Loucy (cell line): ENCODE data around the gene MON1A.

Source experiments
- H2AFZ ChIP-seq: fragments of 200-600 bp; sonication (generic); 2 replicates; pipeline ENCODE4 v1.6.0; 2016; ENCODE audit warnings: antibody characterized with exemption, mild to moderate bottlenecking, low read length, moderate library complexity
- H3F3A ChIP-seq: fragments of 200-600 bp; 2 replicates; pipeline ENCODE4 v1.6.0; 2016; ENCODE audit warnings: antibody characterized with exemption, low read depth, mild to moderate bottlenecking
- H3K27me3 ChIP-seq: fragments of 200-600 bp; sonication (generic); 2 replicates; pipeline ENCODE4 v1.6.1; 2014; ENCODE audit warnings: low read length, mild to moderate bottlenecking; ENCODE audit not compliant: insufficient read depth, poor library complexity, severe bottlenecking
- H3K36me3 ChIP-seq: fragments of 200-600 bp; sonication (generic); 2 replicates; pipeline ENCODE4 v1.6.1; 2016; ENCODE audit warnings: low read length; ENCODE audit not compliant: insufficient read depth
- H3K4me1 ChIP-seq: fragments of 200-600 bp; sonication (generic); 2 replicates; pipeline ENCODE4 v1.5.1; 2014; ENCODE audit warnings: low read length, mild to moderate bottlenecking; ENCODE audit not compliant: insufficient read depth, poor library complexity, severe bottlenecking
- H3K4me2 ChIP-seq: fragments of 200-600 bp; sonication (generic); 2 replicates; pipeline ENCODE4 v1.6.0; 2014; ENCODE audit warnings: antibody characterized with exemption, low read length, low read depth, mild to moderate bottlenecking; ENCODE audit not compliant: poor library complexity, severe bottlenecking
- H3K4me3 ChIP-seq: fragments of 200-600 bp; sonication (generic); 2 replicates; pipeline ENCODE4 v1.5.1; 2014; ENCODE audit warnings: low read length, mild to moderate bottlenecking, mixed read lengths; ENCODE audit not compliant: poor library complexity, severe bottlenecking
- H3K79me2 ChIP-seq: fragments of 200-600 bp; sonication (generic); 2 replicates; pipeline ENCODE4 v1.6.1; 2014; ENCODE audit warnings: low read length; ENCODE audit not compliant: insufficient read depth
- H3K9ac ChIP-seq: fragments of 200-600 bp; sonication (generic); 2 replicates; pipeline ENCODE4 v1.6.0; 2014; ENCODE audit warnings: mild to moderate bottlenecking, low read depth, low read length, moderate library complexity; ENCODE audit not compliant: poor library complexity, severe bottlenecking
- H3K9me2 ChIP-seq: fragments of 200-600 bp; sonication (generic); replicated peaks from 2 replicates; pipeline ENCODE4 v1.6.1; 2016; ENCODE audit warnings: low read depth, low read length, mixed read lengths
- H3K9me3 ChIP-seq: fragments of 200-600 bp; sonication (generic); 2 replicates; pipeline ENCODE4 v1.6.1; 2014; ENCODE audit warnings: mild to moderate bottlenecking, antibody characterized with exemption, low read length, low read depth; ENCODE audit not compliant: insufficient read depth
- H4K20me1 ChIP-seq: fragments of 200-600 bp; sonication (generic); 2 replicates; pipeline ENCODE4 v1.6.0; 2014; ENCODE audit warnings: antibody characterized with exemption, low read length, mild to moderate bottlenecking; ENCODE audit not compliant: insufficient read depth, poor library complexity, severe bottlenecking
- CTCF ChIP-seq: fragments of 200-600 bp; sonication (generic); conservative IDR thresholded peaks from 2 replicates; pipeline ENCODE4 v1.5.1; 2014; ENCODE audit warnings: mild to moderate bottlenecking, antibody characterized with exemption, low read length
- EZH2phosphoT487 ChIP-seq: fragments of 200-600 bp; IDR thresholded peaks from 2 replicates; pipeline ENCODE4 v1.6.1; 2018; ENCODE audit warnings: antibody characterized with exemption, mild to moderate bottlenecking, moderate library complexity, borderline replicate concordance

MON1A gene

GRCh38 chr3:49927798-49928197 is 1.8 kb downstream of the MON1A start:
- no peak overlapping the region for H2AFZ ChIP-seq
- H3K4me1 ChIP-seq: peaks cover 27% of the 10 kb centered on the region
- peak overlapping the region; percentile 68 for H3K9ac ChIP-seq
- H3K36me3 ChIP-seq: no peaks in the 10 kb centered on the region
- no peak overlapping the region for H3K4me3 ChIP-seq
- no peaks in the 10 kb centered on the region for H3K27me3 ChIP-seq
- no peak for TF ChIP-seq CTCF
- no peak for TF ChIP-seq EZH2phosphoT487
- H3K4me2 ChIP-seq: peak overlapping the region; percentile 82
- no peaks in the 10 kb centered on the region for H3K9me3 ChIP-seq
- H3K9me2 ChIP-seq: no peaks in the 10 kb centered on the region
- no peaks in the 10 kb centered on the region for H4K20me1 ChIP-seq
- H3F3A ChIP-seq: no peaks in the 10 kb centered on the region; the same call in 1 of the 2 replicates
- H3K79me2 ChIP-seq: peaks cover 5% of the 10 kb centered on the region; the same call in 1 of the 2 replicates

- H4K20me1 ChIP-seq: no peaks in the 10 kb centered on the region
- no peak overlapping the region for H3K4me2 ChIP-seq
- H3K79me2 ChIP-seq: peaks cover 5% of the 10 kb centered on the region; the same call in 1 of the 2 replicates
- H3K36me3 ChIP-seq: no peaks in the 10 kb centered on the region
- peaks cover 25% of the 10 kb centered on the region for H3K4me1 ChIP-seq
- H2AFZ ChIP-seq: no peak overlapping the region
- no peaks in the 10 kb centered on the region for H3K9me3 ChIP-seq
- H3F3A ChIP-seq: no peaks in the 10 kb centered on the region; the same call in 1 of the 2 replicates
- TF ChIP-seq EZH2phosphoT487 (no peak), CTCF (no peak)
- no peak overlapping the region for H3K9ac ChIP-seq
- no peaks in the 10 kb centered on the region for H3K9me2 ChIP-seq
- no peak overlapping the region for H3K4me3 ChIP-seq
- no peaks in the 10 kb centered on the region for H3K27me3 ChIP-seq
Observed at GRCh38 chr3:49926117-49926728, 3.4 kb downstream of the MON1A start.

- Histone ChIP-seq H3K27me3 (no peaks in the 10 kb centered on the region), H3K4me2 (no peak overlapping the region), H3K9me2 (no peaks in the 10 kb centered on the region), H3K9ac (no peak overlapping the region), H3K4me1 (peaks cover 17% of the 10 kb centered on the region), H3K79me2 (peaks cover 5% of the 10 kb centered on the region; the same call in 1 of the 2 replicates), H4K20me1 (no peaks in the 10 kb centered on the region), H3K36me3 (no peaks in the 10 kb centered on the region), H2AFZ (no peak overlapping the region), H3F3A (no peaks in the 10 kb centered on the region), H3K4me3 (no peak overlapping the region), H3K9me3 (no peaks in the 10 kb centered on the region)
- no peak for TF ChIP-seq EZH2phosphoT487
- no peak for TF ChIP-seq CTCF
Observed at GRCh38 chr3:49925485-49925884, 4.1 kb downstream of the MON1A start.
